NCI-H146 treated with DMSO at 0.1 percent for 48 hours (cell line): ENCODE results near the gene WWP2.
"Not testable (repeated sequence)": the region's sequence is repeated elsewhere in the genome, so short reads cannot be mapped to it uniquely, and the experiment has no call there.

ENCODE experiments used
- DNase-seq: peaks from one replicate; lab custom pipeline; 2025; ENCODE audit not compliant: unreplicated experiment; lab: John Stamatoyannopoulos, UW

The WWP2 gene

GRCh38 chr16:69761983-69762813 lies at the start of gene WWP2:
WWP2 (plus strand) TSS chr16:69762332; CDS start chr16:69787011, 24,679 bp downstream.
- DNase-seq, result peak; percentile 74

DNA sequence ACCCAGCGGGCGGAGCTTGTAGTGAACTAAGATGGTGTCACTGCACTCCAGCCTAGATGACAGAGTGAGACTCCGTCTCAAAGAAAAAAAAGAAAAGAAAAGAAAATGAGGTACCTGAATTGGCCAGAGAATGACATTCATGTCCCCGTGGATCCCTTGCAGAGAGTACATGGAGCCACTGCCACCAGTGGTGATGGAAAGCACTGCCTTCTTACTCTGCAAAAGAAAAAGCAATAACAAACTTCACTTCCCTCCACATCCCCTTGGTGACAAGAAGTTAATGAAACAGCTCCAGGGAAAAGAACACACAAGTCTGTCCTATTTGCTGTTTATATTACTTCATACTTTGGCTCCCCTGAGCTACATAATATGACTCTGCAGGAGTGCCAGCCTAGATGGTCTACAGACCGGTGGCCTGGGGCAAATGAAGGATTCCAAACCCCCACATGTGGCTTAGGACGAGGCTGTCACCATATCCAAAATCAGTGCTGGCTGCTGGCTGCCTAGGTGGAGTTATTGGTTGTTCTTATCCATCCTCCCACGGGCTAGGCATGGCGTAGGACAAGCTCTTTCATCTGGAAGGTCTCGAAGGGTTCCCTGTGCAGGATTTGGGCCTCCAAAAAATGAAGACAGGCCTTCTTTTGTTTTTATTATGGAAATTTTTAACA lies 49.1 kb upstream of the WWP2 start:
- DNase-seq, result no peak

- no peak for DNase-seq
Measured at GRCh38 chr16:69717066-69717465, 45.1 kb upstream of the WWP2 start.

- DNase-seq, result no peak
Measured at GRCh38 chr16:69718111-69718764, 43.9 kb upstream of the WWP2 start.

GRCh38 chr16:69720822-69721430 lies 41.2 kb upstream of the WWP2 start:
- DNase-seq, result no peak

- no peak for DNase-seq
Measured at GRCh38 chr16:69721441-69721957, 40.6 kb upstream of the WWP2 start.

DNA sequence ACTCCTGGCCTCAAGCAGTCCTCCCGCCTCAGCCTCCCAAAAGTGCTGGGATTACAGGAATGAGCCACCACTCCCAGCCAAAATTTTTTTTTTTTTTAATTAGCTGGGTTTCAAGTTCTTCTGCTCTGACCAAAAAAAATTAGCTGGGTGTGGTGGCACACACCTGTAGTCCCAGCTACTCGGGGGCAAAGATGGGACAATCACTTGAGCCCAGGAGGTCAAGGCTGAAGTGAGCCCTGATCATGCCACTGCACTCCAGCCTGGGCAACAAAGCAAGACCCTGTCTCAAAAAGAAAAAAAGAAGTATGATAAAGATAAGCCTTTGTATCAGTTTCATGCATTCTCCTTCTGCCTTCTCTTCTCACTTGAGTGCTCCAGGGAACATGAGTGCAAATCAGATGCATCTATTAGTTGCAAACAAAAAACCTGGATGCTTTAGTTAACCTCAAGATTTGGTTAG lies 37.7 kb upstream of the WWP2 start:
- no peak for DNase-seq

- DNase-seq, result no peak
Measured at GRCh38 chr16:69724981-69725479, 37.1 kb upstream of the WWP2 start.

GRCh38 chr16:69725480-69726312 lies 36.4 kb upstream of the WWP2 start:
- no peak for DNase-seq

GRCh38 chr16:69726313-69727060 lies 35.6 kb upstream of the WWP2 start, which contains the start of gene NQO1:
NQO1 (minus strand) TSS chr16:69726560; CDS start chr16:69726439, 121 bp downstream.
- peak; percentile 84 for DNase-seq

DNA sequence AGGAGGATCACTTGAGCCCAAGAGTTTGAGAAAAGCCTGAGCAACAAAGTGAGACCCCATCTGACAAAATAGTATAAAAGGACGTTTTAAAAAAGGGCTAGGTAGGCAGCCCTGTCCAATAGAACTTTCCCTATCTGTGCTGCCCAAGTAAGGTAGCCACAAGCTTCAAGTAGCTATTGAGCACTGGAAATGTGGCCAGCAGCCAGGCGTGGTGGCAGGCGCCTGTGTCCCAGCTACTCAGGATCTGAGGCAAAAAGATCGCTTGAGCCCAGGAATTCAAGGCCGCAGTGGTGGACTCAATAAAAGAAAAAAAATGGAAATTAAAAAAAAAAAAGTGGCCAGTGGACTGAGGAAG lies 34.2 kb upstream of the WWP2 start:
- DNase-seq, result no peak

DNA sequence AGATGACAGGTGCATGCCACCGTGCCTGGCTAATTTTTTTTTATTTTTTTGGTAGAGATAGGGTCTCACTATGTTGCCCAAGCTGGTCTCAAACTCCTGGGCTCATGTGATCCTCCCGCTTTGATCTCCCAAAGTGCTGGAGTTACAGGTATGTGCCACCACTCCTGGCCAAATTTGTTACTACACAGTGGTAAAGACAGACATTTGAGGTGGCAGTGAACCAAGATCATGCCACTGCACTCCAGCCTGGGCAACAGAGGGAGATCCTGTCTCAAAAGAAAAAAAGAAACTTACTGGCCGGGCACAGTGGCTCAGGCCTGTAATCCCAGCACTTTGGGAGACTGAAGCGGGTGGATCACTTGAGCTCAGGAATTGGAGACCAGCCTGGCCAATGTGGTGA lies 33.1 kb upstream of the WWP2 start:
- DNase-seq, result not testable (repeated sequence)

DNA sequence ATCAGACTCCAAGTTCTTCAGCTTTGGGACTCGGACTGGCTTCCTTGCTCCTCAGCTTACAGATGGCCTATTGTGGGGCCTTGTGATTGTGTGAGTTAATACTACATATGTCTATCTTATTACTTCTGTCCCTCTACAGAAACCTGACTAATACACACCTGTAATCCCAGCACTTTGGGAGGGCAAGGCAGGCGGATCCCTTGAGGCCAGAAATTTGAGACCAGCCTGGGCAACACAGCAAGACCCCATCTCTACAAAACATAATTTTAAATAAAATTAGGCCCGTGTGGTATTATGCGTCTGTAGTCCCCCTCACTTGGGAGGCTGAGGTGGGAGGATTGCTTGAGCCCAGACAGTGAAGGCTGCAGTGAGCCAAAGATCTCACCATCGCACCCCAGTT lies 30.9 kb upstream of the WWP2 start:
- DNase-seq, result not testable (repeated sequence)

- no peak for DNase-seq
Measured at GRCh38 chr16:69732101-69732500, 30.0 kb upstream of the WWP2 start.

DNA sequence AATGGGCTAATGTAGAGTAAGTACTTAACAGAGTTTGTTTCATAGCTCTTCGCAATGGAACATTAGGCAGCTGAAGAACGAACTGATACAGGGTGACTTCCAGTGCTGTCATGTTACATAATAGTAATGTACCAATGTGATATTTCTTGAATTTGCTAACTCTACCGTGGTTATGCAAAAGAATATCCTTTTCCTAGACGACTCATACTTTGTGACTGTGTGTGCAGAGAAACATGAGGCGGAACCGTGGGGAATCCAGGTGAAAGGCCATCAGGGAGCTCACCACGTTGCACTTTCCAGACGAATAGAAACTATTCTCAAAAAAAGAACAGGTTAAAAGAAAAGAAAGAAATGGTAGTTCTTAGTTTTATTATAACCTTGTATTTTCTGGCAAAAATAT lies 20.6 kb upstream of the WWP2 start:
- DNase-seq, result no peak

GRCh38 chr16:69741951-69742904 lies 19.9 kb upstream of the WWP2 start:
- DNase-seq, result no peak

DNA sequence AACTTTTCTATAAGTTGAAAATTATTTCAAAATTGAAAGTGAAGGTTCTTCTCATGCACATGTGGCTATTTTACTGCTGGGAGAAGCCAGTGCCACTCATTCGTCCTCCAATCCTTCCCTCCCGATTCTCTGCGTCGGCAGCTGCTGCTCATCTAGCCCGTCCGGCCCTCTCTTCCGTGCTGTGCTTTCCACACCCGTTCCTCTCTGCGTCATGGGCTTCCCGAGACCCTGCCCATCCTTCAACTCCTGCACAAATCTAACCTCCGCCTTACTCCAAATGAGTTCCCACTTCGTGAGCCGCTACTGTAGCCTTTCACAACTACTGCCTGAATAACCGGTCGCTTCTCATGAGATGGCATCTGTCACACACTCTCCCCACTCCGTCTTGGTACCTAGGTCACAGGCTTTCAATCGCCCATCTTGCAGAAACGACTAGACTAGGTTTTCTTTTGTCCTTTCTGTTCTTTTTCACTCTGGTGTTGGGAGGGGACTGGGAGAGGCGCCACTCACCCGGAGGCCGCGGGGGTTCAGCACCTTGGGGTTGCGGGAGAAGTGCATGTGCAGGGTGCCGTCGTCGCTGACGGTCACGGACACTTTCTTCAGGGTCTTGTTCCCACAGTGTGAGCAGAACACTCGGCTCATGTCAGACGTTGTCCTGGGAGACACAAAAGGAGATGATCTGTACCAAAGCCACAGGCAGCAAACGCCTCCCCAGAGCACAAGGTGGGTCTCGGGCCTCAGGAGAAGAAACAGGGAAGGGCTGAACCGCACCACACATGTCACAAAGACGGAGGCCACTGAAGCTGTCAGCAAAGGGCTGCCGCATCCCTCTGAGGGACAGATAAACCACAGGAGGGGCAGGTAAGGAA lies 17.5 kb upstream of the WWP2 start:
- DNase-seq, result no peak
